ENCODE measurements around the gene CHN1.

DNA sequence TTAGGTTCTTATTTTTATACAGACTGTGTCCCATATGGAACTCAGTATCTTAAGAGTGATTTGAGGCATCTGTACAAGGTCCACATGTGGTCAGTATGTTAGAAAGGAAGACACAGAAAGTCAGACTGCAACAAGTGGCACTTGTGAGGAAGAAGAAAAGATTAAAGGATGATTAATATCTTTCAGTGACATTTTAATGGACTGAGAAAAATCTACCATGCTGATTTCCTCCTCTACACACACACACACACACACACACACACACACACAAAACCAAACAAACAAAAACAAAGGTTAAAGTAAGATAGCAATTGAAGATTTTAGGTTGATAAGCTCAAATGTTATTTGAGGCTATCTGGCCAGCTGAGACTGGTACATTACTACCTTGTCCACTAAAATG, 146.4 kb downstream of the CHN1 start:
- TF ChIP-seq, protein P1, sequence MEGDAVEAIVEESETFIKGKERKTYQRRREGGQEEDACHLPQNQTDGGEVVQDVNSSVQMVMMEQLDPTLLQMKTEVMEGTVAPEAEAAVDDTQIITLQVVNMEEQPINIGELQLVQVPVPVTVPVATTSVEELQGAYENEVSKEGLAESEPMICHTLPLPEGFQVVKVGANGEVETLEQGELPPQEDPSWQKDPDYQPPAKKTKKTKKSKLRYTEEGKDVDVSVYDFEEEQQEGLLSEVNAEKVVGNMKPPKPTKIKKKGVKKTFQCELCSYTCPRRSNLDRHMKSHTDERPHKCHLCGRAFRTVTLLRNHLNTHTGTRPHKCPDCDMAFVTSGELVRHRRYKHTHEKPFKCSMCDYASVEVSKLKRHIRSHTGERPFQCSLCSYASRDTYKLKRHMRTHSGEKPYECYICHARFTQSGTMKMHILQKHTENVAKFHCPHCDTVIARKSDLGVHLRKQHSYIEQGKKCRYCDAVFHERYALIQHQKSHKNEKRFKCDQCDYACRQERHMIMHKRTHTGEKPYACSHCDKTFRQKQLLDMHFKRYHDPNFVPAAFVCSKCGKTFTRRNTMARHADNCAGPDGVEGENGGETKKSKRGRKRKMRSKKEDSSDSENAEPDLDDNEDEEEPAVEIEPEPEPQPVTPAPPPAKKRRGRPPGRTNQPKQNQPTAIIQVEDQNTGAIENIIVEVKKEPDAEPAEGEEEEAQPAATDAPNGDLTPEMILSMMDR (IDR thresholded peaks at IDR 0.05), result no peak
- TF ChIP-seq POLR2A (IDR thresholded peaks at IDR 0.05), result no peak

Measured in thyroid gland (tissue), 4 donors.